Stimulated activated CD8-positive, alpha-beta memory T cell treated with anti-CD3 and anti-CD28 coated beads, Interleukin-4, amount 100 ng/mL, for 48 hours (primary cell): ENCODE measurements around the gene APIP.

Experiments
- DNase-seq: peaks from one replicate; pipeline ENCODE4 v3.0.0-alpha.2; 2020

APIP gene

GRCh38 chr11:34836958-34837856 is 79.0 kb downstream of the APIP start:
- no peak for DNase-seq

- DNase-seq = no peak
Measured at GRCh38 chr11:34833602-34834001, 82.6 kb downstream of the APIP start.
